ENCODE data around the gene KDM4C.
"Not testable (repeated sequence)": the region's sequence is repeated elsewhere in the genome, so short reads cannot be mapped to it uniquely, and the experiment has no call there.

The KDM4C gene

GRCh38 chr9:6931913-6932312, 174.1 kb downstream of the KDM4C start:
- DNase-seq (ENCODE audit: low read depth): no peak

DNA sequence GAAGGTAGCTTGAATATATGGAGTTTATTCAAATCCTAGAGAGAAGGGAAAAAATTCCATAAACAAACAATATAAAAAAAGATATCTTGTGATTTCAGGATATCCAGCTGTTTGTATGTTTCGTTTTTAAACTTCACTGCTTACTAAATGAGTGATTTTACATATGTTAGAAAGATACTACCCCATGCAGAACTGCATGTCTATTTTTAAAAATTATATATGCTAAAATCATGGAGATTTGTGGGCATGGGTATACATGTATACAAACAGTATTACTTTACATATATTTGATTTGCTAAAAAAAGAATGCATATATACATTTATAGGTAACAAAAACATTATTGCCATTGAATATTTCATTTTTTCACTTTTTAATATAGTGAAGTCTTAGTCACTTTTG, 178.3 kb downstream of the KDM4C start:
- no peak for DNase-seq (ENCODE audit: low read depth)

DNA sequence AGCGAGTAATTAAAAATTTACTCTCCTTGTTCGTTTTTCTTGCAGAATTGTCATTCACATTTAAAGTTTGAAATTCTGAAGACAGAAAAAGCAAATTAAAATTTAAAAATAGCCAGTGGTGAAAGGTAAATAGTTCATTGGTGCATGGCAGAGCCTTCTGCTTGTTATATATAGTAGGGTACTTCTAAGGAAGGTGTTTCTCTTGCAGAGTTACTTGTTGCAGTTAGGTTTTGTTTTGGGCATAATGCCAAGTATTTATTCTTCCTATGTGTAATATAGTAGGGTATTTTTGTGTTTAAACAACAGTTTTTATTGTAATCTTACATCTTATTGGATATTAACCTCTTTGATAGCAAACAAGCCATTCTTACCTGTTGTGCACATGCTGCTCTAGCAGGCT, 179.4 kb downstream of the KDM4C start:
- no peak for DNase-seq (ENCODE audit: low read depth)

DNA sequence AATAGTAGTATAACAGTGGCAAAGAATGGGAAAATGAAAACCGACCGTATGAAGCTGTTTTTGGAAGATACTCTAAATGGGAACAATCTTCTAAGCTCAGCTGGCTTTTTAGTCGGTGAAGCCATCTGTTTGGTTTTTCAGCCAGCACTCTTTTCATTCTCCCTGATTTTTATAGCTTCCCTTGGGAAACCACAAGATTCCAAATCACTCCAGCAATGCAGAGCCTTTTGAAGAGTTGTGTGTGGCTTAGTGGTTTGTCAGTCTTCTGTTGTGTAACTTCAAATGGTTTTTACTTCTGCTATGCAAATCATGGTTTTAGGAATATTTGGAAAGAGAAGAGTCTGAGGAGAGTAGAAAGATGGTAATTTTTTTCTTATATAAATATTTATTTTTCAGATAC, 180.7 kb downstream of the KDM4C start:
- no peak for DNase-seq (ENCODE audit: low read depth)

GRCh38 chr9:6938873-6939272, 181.1 kb downstream of the KDM4C start:
- DNase-seq (ENCODE audit: low read depth): no peak

- DNase-seq (ENCODE audit: low read depth): no peak
Measured at GRCh38 chr9:6941501-6941900, 183.7 kb downstream of the KDM4C start.

- no peak for DNase-seq (ENCODE audit: low read depth)
Measured at GRCh38 chr9:6942406-6942805, 184.6 kb downstream of the KDM4C start.

GRCh38 chr9:6943293-6943692, 185.5 kb downstream of the KDM4C start:
- DNase-seq (ENCODE audit: low read depth): no peak

GRCh38 chr9:6944093-6944551, 186.3 kb downstream of the KDM4C start:
- DNase-seq (ENCODE audit: low read depth): no peak

- DNase-seq (ENCODE audit: low read depth): no peak
Measured at GRCh38 chr9:6944896-6945295, 187.1 kb downstream of the KDM4C start.

- DNase-seq (ENCODE audit: low read depth): no peak
Measured at GRCh38 chr9:6945816-6946215, 188.0 kb downstream of the KDM4C start.

GRCh38 chr9:6946583-6947166, 188.9 kb downstream of the KDM4C start:
- no peak for DNase-seq (ENCODE audit: low read depth)

DNA sequence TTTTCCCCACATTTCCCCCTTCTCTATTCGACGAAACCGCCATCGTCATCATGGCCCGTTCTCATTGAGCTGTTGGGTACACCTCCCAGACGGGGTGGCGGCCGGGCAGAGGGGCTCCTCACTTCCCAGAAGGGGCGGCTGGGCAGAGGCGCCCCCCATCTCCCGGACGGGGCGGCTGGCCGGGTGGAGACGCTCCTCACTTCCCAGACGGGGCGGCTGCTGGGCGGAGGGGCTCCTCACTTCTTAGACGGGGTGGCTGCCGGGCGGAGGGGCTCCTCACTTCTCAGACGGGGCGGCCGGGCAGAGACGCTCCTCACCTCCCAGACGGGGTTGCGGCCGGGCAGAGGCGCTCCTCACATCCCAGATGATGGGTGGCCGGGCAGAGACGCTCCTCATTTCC, 191.1 kb downstream of the KDM4C start:
- not testable (repeated sequence) for DNase-seq (ENCODE audit: low read depth)

DNA sequence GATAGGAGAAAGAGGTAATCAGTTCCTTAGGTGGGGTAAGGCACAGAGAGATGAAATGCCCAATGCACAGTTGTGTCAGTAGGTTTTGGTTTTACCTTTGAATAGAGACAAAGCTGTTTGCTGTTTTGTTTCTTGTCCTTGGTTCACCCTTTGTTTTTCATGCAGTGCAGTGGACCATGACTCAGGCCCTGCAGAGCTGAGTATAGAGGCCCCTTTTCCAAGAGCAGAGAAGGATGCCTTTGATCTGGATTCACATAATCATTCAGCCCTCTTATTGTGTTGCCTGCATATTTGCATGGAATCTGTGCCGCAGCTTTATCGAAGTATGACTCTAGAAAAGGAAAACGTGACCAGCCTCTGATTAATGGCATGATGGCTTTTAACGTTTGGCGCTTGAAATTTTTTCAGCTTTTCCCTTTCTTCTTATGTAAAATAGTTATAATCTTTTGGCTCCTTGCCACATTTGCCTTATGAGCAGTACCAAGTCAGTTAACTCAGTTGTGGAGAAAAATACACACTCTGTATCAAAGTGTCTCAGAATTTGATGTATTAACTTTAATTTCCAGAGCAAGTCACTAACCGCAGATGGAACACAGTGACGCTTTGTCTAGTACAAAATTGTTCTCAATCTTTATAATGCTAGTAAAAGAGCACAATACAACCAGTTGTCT, 197.6 kb downstream of the KDM4C start:
- DNase-seq (ENCODE audit: low read depth): no peak

DNA sequence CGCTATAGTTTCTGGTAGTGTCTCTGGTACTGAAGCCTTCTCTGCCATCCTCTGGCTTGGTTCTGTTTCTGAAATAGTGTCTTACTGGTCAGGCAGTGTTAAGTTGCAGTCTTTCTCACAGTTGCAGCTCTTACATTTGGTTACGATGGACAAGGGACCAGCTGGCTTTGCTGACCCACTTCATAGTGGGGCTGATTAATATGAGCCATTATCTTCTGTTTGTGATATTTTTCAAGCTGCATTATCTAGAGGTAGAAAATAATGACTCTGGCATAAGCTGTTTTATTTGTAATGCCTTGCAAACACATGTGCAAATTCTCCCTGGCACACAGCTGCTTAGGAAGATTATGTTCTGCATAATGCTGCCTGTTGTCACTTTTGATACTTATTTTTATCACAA, 199.1 kb downstream of the KDM4C start:
- no peak for DNase-seq (ENCODE audit: low read depth)

- DNase-seq (ENCODE audit: low read depth): no peak
Measured at GRCh38 chr9:6959270-6960000, 201.7 kb downstream of the KDM4C start.

DNA sequence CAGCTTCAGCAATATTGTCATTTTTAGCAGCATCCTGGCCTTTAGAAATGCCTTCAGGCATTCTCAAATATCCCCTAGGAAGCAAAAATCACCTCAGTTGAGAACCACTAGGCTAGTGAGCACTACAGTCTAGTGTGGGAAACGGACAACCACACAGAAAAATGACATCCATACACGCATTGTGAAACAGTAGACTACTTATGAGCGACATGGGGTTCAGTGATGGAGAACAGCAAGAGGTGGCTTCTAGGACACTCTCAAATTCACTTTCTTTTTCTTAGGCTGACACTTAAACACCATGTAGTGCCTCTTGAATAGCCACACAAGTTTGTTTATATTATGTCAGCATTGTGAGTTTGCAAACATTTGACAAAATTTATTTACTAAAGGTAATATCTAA, 203.0 kb downstream of the KDM4C start:
- no peak for DNase-seq (ENCODE audit: low read depth)

DNA sequence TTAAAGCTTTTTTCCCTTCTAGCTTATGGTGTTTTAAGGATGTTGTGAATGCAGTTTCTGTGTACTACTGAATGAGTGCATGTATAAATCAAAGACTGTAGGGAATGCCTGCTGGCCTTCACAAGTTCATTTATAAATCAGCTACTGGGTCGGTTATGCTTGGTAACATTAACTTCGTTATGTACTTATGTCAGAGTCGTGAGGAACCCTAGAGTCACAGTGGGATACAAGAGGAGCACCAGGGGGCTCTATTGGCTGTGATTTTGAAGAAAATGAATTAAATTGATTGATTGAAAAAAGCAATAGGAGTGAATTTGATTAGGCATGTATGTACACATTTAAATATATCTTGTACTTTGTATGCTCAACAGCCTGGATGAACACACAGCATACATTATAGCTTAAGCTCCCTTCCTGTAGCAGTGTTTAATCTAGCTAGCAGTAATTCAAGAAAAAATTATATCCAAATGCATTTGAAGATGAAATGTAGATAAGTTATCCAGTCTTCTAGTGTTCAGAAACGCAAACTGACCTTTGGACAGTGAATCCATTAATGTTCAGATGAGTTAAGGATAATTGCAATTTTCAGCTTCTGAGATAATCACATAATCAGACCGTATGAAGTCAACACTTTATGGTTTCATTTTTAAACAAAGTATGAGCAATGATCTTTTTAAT, 204.2 kb downstream of the KDM4C start:
- no peak for DNase-seq (ENCODE audit: low read depth)

- DNase-seq (ENCODE audit: low read depth): no peak
Measured at GRCh38 chr9:6965566-6965965, 207.8 kb downstream of the KDM4C start.

DNA sequence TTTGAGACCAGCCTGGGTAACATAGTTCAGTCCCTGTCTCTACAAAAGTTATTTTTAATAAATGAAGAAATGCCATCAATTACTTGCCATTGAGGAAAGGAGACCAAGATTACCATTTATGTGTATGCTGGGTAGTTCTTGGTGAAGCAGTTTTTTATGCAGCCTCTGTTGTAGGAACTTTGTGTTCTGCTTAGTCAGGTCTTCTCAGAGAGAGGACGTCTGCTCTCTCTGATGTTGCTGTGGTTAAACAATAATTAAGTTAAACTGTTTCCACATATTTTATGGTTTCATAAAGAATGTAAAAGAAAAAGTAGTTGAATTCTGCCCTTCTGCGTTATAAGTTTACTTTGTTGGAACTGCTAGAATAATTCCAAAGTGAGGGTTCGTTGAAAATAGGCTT, 210.5 kb downstream of the KDM4C start:
- DNase-seq (ENCODE audit: low read depth): no peak

GRCh38 chr9:6969805-6970204, 212.0 kb downstream of the KDM4C start:
- no peak for DNase-seq (ENCODE audit: low read depth)

DNA sequence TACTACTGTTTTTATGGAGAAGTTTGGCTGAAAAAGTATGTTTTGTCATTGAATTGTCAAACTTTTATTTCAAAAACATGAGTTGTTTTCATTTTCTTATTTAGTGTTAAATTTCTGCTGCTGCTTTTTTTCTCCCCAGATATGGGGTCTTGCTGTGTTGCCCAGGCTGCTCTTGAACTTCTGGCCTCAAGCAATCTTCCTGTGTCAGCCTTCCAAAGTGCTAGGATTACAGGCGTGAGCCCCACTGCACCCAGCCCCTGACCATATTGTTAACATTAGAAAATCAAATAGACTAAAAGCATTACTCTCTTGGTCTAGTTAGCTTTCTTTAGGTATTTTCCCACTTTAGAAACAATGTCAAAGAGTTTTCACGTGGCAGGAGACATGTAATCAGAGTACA, 215.3 kb downstream of the KDM4C start:
- DNase-seq (ENCODE audit: low read depth): no peak

DNA sequence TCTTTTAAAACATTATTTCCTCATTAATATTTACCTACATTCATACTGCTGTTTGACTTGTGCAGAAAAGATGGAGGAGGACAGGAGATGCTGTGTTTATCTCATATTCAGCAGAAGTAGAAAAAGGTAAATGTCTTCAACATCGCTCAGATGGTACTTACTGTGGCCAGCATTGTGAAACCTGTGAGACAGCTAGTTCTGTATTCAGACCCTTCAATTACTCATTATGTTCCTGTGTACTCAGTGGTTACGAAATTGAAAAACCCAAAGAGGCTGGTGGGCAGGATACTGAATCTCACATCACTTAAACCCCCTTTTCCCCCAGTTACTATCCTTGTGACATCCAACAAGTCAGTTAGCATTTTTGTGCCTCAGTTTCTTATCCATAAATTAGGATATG, 216.0 kb downstream of the KDM4C start:
- no peak for DNase-seq (ENCODE audit: low read depth)

All from CMK (cell line).